Esophagus muscularis mucosa (tissue), 4 donors: ENCODE data around the gene GIMAP6. TPM values are rescaled to one million over a fixed set of nuclear protein-coding genes. Genes with fewer than 3 reads are reported as not detected.

Experiments used
- total RNA-seq, 4 donors: library from RNA; depleted of rRNA; stranded (reverse); fragments of >200 nt; gene quantifications; one replicate each; pipeline versions ENCODE4 v1.1.0 to v1.2.1, GENCODE V29; 2016

GIMAP6 gene
- total RNA-seq, 4 donors from 2014 or later: 25.7 to 45.9 (median 37.2) TPM

Other genes starting within 250 kb of the GIMAP6 start
- 10 to 100 TPM in 3 of 4 donors, 1 to 10 TPM in 1; 7.1 to 18.5 (median 15.4) TPM for gene GIMAP8, start 181.8 kb downstream of the GIMAP6 start, total RNA-seq
- 10 to 100 TPM; 15.8 to 22.0 (median 19.9) TPM for gene GIMAP7, start 117.5 kb downstream of the GIMAP6 start, total RNA-seq
- gene GIMAP4, start 65.0 kb downstream of the GIMAP6 start, total RNA-seq: 10 to 100 TPM; 18.3 to 35.3 (median 31.1) TPM
- gene GIMAP2, start 53.3 kb upstream of the GIMAP6 start, total RNA-seq: 1 to 10 TPM; 5.4 to 9.7 (median 6.5) TPM
- 10 to 100 TPM in 2 of 4 donors, 1 to 10 TPM in 2; 6.6 to 13.0 (median 8.5) TPM for gene GIMAP1, start 84.2 kb upstream of the GIMAP6 start, total RNA-seq
- 10 to 100 TPM; 26.9 to 48.2 (median 28.6) TPM for gene GIMAP5, start 105.0 kb upstream of the GIMAP6 start, total RNA-seq
- 10 to 100 TPM; 19.5 to 58.2 (median 54.1) TPM for gene TMEM176B, start 168.0 kb upstream of the GIMAP6 start, total RNA-seq
- gene TMEM176A, start 168.4 kb upstream of the GIMAP6 start, total RNA-seq: 10 to 100 TPM; 11.6 to 47.7 (median 35.5) TPM
- under 1 TPM in 3 of 4 donors, not detected in 1; 0.23 to 0.45 (median 0.33) TPM for gene AOC1, start 220.1 kb upstream of the GIMAP6 start, total RNA-seq